Kidney capillary endothelial cell (primary cell): Measurements from ENCODE around the gene ADCY4.

Experiments
- DNase-seq: peaks from one replicate; pipeline ENCODE4 v3.0.0-alpha.2; 2018; ENCODE audit warnings: low spot score

The ADCY4 gene

GRCh38 chr14:24315243-24315806, 19.5 kb downstream of the ADCY4 start:
- DNase-seq: no peak

GRCh38 chr14:24314377-24315193, 20.3 kb downstream of the ADCY4 start:
- DNase-seq: no peak

- DNase-seq: no peak
Observed at GRCh38 chr14:24313913-24314312, 21.0 kb downstream of the ADCY4 start.

- peak; percentile 73 for DNase-seq
Observed at GRCh38 chr14:24312736-24313507, 21.9 kb downstream of the ADCY4 start.

- no peak for DNase-seq
Observed at GRCh38 chr14:24311837-24312615, 22.8 kb downstream of the ADCY4 start.

- DNase-seq: peak; percentile 91
Observed at GRCh38 chr14:24310646-24311604, 23.9 kb downstream of the ADCY4 start, which contains the start of gene LTB4R. Gene LTB4R (plus strand): TSS chr14:24311502. CDS start chr14:24315652, 4,150 bp downstream.

GRCh38 chr14:24310265-24310645, 24.6 kb downstream of the ADCY4 start:
- DNase-seq: no peak

- no peak for DNase-seq
Observed at GRCh38 chr14:24309538-24310264, 25.2 kb downstream of the ADCY4 start, which contains the start of gene LTB4R2. Gene LTB4R2 (plus strand): TSS chr14:24310140. CDS start chr14:24310665, 525 bp downstream.

- no peak for DNase-seq
Observed at GRCh38 chr14:24308342-24309124, 26.3 kb downstream of the ADCY4 start.

- DNase-seq: peak; percentile 70
Observed at GRCh38 chr14:24307575-24308341, 27.1 kb downstream of the ADCY4 start, which contains the start of gene CIDEB. Gene CIDEB (minus strand): TSS chr14:24307977. CDS start chr14:24307858, 119 bp downstream.

- no peak for DNase-seq
Observed at GRCh38 chr14:24307156-24307574, 27.7 kb downstream of the ADCY4 start.

- DNase-seq: no peak
Observed at GRCh38 chr14:24304019-24304387, 30.9 kb downstream of the ADCY4 start.

- DNase-seq: no peak
Observed at GRCh38 chr14:24300326-24300980, 34.4 kb downstream of the ADCY4 start.

- peak; percentile 86 for DNase-seq
Observed at GRCh38 chr14:24299255-24300191, 35.3 kb downstream of the ADCY4 start, which contains the start of the genes DHRS1 and NOP9. Gene DHRS1 (minus strand): TSS chr14:24299780. CDS start chr14:24299106, 674 bp downstream. Gene NOP9 (plus strand): TSS chr14:24299850. CDS start chr14:24299955, 105 bp downstream.

- peak; percentile 62 for DNase-seq
Observed at GRCh38 chr14:24298892-24299254, 36.0 kb downstream of the ADCY4 start.

- DNase-seq: no peak
Observed at GRCh38 chr14:24297190-24297964, 37.5 kb downstream of the ADCY4 start.
